ENCODE measurements around the gene QRFP.
"Not testable (repeated sequence)": the region's sequence is repeated elsewhere in the genome, so short reads cannot be mapped to it uniquely, and the experiment has no call there.

QRFP gene

GRCh38 chr9:130919559-130920145, 23.0 kb upstream of the QRFP start:
- DNase-seq (ENCODE audit: insufficient read length, low spot score) (no peak), FAIRE-seq (no peak)
- TF ChIP-seq POLR2A (IDR thresholded peaks at IDR 0.05; ENCODE audit: low read depth, low read length): no peak

DNA sequence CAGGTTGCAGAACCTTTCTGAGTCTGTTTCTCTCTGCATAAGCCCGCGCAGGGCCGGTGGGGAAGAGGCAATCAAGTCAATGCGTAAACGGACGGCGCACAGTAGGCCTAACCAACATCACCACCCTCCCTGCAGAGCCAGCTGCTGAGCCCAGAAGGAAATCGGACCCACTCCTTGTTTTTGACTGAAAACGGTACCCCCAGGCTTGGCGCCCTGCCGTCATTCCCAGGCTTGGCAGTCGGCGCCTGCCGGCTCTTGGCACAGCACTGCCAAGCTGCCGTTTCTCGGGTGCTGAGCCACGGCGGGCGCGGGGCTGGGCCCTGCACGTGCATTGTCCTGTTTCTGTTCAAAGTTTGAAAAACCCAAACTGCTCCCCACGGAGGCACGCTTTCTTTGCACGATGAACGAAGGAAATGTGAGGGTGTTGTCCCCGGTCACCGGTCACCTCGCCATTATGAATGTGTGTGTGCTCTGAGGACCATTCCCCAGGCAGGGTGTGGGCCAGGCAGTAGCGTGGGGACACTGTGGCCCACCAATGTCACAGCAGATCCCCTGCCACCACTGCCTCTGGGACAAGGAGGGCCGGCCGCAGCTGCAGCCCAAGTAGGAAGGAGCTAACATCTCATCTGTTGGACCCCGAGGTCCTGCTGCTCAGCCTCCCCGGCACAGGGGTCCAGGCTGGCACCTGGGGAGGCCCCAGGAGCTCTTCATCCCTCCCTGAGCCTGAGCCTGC, 22.4 kb upstream of the QRFP start:
- FAIRE-seq (no peak), DNase-seq (ENCODE audit: insufficient read length, low spot score) (no peak)
- TF ChIP-seq POLR2A (IDR thresholded peaks at IDR 0.05; ENCODE audit: low read depth, low read length): no peak

DNA sequence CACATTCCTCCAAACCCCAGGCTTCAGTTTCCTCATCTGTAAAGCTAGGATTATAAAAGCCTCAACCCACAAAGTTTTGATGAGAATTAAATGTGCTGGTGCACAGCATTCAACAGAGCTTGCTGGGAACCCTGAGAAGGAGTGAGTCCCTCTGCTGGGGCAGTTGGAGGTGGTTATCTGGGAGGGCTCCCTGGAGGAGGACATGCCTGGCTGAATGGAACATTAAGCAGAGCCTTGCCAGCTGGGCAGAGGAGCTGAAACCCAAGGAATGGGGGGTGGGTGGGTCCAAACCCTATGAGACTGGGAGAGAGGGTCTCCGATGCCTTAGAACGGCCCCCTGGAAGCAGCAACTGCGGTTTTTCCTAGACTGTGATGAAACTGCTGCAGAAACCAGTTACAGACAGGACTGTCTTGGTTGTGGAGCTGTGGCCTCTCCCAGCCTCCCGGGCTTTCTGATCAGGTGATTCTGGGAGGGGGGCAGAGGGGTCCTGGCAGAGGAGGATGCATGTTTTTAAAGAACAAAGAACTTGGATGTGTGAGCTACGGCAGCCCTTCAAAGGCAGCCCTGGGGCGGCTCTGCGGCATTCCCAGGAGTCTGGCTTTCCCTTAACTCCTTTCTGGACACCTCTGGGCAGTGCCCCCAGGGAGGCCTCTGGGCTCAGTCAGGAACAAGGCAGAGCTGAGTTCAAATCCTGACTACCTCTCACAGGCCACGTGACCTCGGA, 21.7 kb upstream of the QRFP start:
- no peak for TF ChIP-seq POLR2A (IDR thresholded peaks at IDR 0.05; ENCODE audit: low read depth, low read length)
- FAIRE-seq (no peak), DNase-seq (ENCODE audit: insufficient read length, low spot score) (no peak)

DNA sequence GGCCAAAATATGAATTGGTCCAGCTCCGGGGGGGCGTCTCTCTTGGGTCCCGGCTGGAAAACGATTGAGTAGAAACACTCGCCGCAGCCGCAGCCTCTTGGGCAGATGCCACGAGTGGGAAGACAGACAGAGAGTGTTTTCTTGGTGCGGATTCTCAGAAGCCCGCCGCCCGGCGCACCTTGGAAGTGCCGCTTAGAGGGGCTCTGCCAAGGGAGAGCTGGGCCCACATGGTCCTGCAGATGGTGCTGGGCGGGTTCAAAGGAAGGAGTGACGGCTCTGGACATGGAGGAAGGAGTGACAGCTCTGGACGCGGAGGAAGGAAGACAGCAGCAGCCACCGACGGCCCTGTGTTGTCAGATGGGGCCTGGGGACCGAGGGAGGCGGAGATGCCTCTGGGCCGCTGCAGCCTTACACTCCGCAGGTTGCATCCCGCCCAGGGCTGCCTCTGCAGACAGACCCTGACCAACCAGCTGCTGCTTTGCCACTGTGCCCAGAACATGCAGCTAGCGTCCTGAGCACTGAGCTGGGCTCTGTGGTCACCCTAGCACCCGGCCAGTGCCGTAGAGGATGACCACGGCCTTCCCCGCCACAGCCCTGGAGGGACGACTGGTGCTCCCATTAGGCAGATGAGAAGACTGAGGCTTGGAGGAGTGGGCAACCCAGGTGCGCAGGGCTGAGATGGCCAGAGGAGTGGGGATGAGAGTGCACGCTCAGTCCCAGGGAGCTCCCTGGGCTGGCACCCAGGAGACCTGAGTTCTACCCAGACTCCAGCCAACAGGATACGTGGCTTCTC, 20.8 kb upstream of the QRFP start:
- no peak for DNase-seq (ENCODE audit: insufficient read length, low spot score)

DNA sequence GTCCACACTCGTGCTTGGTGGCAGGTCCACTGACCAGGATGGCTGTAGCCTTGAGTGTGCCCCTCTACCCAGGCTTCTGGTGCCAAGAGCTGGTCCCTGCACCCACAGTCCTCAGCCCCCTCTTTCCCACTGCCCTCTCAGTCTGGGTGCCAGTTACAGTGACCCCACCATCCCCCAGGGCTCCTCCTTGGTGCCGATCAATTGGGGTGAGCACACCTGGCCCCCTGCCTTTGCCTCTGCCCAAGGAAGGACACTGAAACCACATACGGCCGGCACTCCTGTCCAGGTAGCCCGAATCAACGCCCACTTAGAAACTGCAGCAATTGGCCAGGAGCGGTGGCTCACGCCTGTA, 18.5 kb upstream of the QRFP start:
- FAIRE-seq (no peak), DNase-seq (ENCODE audit: insufficient read length, low spot score) (no peak)
- no peak for TF ChIP-seq POLR2A (IDR thresholded peaks at IDR 0.05; ENCODE audit: low read depth, low read length)

More for the DNA sequence above, 20.8 kb upstream of the QRFP start:
- TF ChIP-seq POLR2A (IDR thresholded peaks at IDR 0.05; ENCODE audit: low read depth, low read length): no peak
- FAIRE-seq: no peak

DNA sequence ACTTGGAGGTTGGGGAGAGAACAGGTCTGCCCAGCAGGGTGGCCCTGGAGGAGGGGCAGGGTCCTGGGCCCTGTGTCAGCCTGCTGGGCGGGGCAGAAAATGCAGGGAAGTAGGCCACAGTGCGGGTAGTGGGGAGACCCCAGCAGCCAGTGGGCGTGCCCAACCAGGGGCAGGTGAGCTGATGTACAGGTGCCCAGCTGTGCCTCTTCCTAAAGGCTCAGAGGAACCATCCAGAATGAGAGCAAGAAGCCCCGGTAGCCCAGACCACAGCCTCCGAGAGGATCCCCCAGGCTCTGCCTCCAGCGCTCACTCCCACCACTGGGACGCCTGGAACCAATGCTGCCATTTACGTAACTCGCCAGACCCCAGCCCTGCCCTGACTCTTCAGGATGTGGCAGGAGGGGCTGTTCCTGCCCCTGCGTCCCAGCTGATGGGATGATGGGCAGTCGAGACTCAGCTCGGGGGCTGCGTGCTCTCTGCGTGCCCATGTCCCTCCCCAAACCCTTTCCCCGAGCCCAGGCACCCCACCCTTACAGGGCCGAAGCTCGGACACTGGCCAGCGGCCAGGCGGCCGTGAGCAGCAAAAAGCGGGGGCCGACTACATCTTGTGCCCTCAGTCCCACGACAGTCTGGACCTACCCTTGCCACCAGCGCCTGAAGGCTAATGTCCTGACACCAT, 17.9 kb upstream of the QRFP start:
- no peak for TF ChIP-seq POLR2A (IDR thresholded peaks at IDR 0.05; ENCODE audit: low read depth, low read length)
- FAIRE-seq (no peak), DNase-seq (ENCODE audit: insufficient read length, low spot score) (no peak)

DNA sequence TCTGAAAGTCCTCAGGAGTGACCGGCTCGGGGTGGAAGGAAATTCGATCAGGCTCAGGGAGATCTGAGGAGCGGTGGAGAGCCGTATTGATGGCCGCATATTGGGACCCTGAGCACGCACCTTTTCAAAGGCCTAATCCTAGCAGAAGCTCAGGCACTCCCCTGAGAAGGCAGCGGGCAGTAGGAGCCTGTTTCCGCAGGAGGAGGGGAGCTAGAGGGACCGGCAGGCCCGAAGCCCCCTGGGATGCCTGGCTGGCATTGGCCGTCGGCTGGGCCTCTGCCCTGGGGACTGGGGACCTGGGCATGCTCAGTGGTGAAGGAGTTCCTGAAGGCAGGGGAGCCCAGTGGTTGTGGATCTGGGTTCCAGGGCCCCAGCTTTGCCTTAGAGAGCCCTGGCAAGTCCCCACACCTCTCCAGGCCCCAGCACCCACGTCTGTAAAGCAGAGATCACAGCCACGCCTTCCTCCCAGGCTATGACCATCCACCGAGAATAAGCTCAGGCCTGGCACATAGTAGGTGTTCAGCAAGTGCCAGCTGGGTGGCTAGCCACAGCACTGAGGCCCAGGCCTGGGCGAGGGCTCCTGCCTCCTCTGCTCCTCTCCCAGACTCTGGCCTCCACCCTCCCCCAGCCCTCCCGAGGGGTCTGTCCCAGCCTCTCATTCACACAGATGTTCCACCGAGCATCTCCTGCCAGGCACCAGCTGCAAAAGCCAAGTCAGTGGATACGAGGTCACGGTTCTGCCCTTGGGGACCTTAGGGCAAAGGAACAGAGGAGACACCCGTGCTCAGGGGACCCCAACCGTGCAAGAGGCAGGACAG, 17.2 kb upstream of the QRFP start:
- FAIRE-seq (no peak), DNase-seq (ENCODE audit: insufficient read length, low spot score) (no peak)
- TF ChIP-seq POLR2A (IDR thresholded peaks at IDR 0.05; ENCODE audit: low read depth, low read length): no peak

- FAIRE-seq (no peak), DNase-seq (ENCODE audit: insufficient read length, low spot score) (peak; percentile 26)
- TF ChIP-seq POLR2A (IDR thresholded peaks at IDR 0.05; ENCODE audit: low read depth, low read length): no peak
Measured at GRCh38 chr9:130912932-130913598, 16.5 kb upstream of the QRFP start.

GRCh38 chr9:130911254-130912049, 14.8 kb upstream of the QRFP start:
- no peak for TF ChIP-seq POLR2A (IDR thresholded peaks at IDR 0.05; ENCODE audit: low read depth, low read length)
- no peak for DNase-seq (ENCODE audit: insufficient read length, low spot score)

GRCh38 chr9:130910670-130911069, 14.1 kb upstream of the QRFP start:
- FAIRE-seq; DNase-seq (ENCODE audit: insufficient read length, low spot score): not testable (repeated sequence)

More at GRCh38 chr9:130911254-130912049, 14.8 kb upstream of the QRFP start:
- no peak for FAIRE-seq

DNA sequence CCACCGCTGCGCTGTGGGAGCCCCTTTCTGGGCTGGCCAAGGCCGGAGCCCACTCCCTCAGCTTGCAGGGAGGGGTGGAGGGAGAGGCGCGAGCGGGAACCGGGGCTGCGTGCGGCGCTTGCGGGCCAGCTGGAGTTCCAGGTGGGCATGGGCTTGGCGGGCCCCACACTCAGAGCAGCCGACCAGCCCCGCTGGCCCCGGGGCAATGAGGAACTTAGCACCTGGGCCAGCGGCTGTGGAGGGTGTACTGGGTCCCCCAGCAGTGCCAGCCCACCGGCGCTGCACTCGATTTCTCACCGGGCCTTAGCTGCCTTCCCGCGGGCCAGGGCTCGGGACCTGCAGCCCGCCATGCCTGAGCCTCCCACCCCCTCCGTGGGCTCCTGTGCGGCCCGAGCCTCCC, 13.4 kb upstream of the QRFP start:
- FAIRE-seq; DNase-seq (ENCODE audit: insufficient read length, low spot score): not testable (repeated sequence)

Data from H54 (cell line).